GM12878 (cell line): ENCODE measurements around the gene SLC9C1.

Source experiments
- ATF2 ChIP-seq: IDR thresholded peaks from 2 replicates; pipeline ENCODE4 v1.6.1; 2012; ENCODE audit warnings: low read length, inconsistent platforms
- CEBPB ChIP-seq, 2 experiments: fragments of 150-350 bp in 1 of 2; IDR thresholded peaks; 2 replicates each; pipeline ENCODE4 v1.6.1; 2012 to 2014; ENCODE audit warnings: low read depth in 2 of 2, low read length in 2 of 2, borderline replicate concordance in 1 of 2, inconsistent platforms in 1 of 2
- CHD2 ChIP-seq: IDR thresholded peaks from 2 replicates; pipeline ENCODE4 v1.6.1; 2011; ENCODE audit warnings: low read depth, low read length, improper control_type of control experiment, borderline replicate concordance
- CTCF ChIP-seq, 3 experiments: IDR thresholded peaks in 2 of 3; conservative IDR thresholded peaks in 1 of 3; 2 replicates each; pipeline ENCODE4 v1.5.1; 2011; ENCODE audit warnings: low read depth in 3 of 3, low read length in 3 of 3, mild to moderate bottlenecking in 3 of 3, control low read depth in 2 of 3, moderate library complexity in 2 of 3, inconsistent platforms in 1 of 3, mixed read lengths in 1 of 3; ENCODE audit not compliant: control insufficient read depth in 2 of 3, insufficient read depth in 1 of 3; ENCODE audit errors: extremely low read depth in 1 of 3
- MEF2A ChIP-seq: IDR thresholded peaks from 2 replicates; pipeline ENCODE4 v1.6.1; 2011; ENCODE audit warnings: low read depth, mild to moderate bottlenecking, low read length, moderate library complexity; ENCODE audit not compliant: insufficient read depth
- PBX3 ChIP-seq: IDR thresholded peaks from 2 replicates; pipeline ENCODE4 v1.6.1; 2011; ENCODE audit warnings: mild to moderate bottlenecking, low read depth, low read length, moderate library complexity; ENCODE audit not compliant: insufficient replicate concordance
- SIX5 ChIP-seq: IDR thresholded peaks from 2 replicates; pipeline ENCODE4 v1.6.1; 2011; ENCODE audit warnings: mild to moderate bottlenecking, low read depth, low read length, moderate library complexity; ENCODE audit not compliant: severe bottlenecking
- WRNIP1 ChIP-seq: IDR thresholded peaks from 2 replicates; pipeline ENCODE4 v1.6.1; 2011; ENCODE audit warnings: low read depth, low read length, improper control_type of control experiment, borderline replicate concordance
- ZBED1 ChIP-seq: IDR thresholded peaks from 2 replicates; pipeline ENCODE4 v1.6.1; 2016; ENCODE audit warnings: borderline replicate concordance

- TF ChIP-seq ATF2 (peak; percentile 40), CTCF (IDR thresholded peaks at IDR 0.05 in 2 of 3, conservative IDR thresholded peaks at IDR 0.05 in 1 of 3; ENCODE audit: control insufficient read depth in 2 of 3, extremely low read depth in 1 of 3, insufficient read depth in 1 of 3, low read depth in 3 of 3, low read length in 3 of 3) (no peak), ZBED1 (no peak), CEBPB (IDR thresholded peaks at IDR 0.05; ENCODE audit: borderline replicate concordance in 1 of 2, low read depth in 2 of 2, low read length in 2 of 2) (no peak), MEF2A (no peak), SIX5 (no peak), WRNIP1 (no peak), PBX3 (no peak), CHD2 (no peak)
Observed at GRCh38 chr3:112122870-112123269, 171.1 kb downstream of the SLC9C1 start.
